GM21447 (cell line): ENCODE data around the gene FOXD4L4.
"Not testable (repeated sequence)": the region's sequence is repeated elsewhere in the genome, so short reads cannot be mapped to it uniquely, and the experiment has no call there.

Source experiments
- ATAC-seq: cut with Tn5 transposase; IDR thresholded peaks from one replicate; pipeline ENCODE4 v1.9.1; 2021; ENCODE audit not compliant: unreplicated experiment

The FOXD4L4 gene

GRCh38 chr9:65737096-65737564, at the start of gene FOXD4L4:
Gene FOXD4L4, plus strand, starts transcription at chr9:65737146. Its CDS starts 0 bp downstream, at chr9:65737146.
- not testable (repeated sequence) for ATAC-seq

GRCh38 chr9:65703550-65703949, 33.4 kb upstream of the FOXD4L4 start:
- not testable (repeated sequence) for ATAC-seq

- ATAC-seq, result not testable (repeated sequence)
These were observed 22.5 kb upstream of the FOXD4L4 start for GRCh38 chr9:65714445-65714844.

- ATAC-seq, result not testable (repeated sequence)
These were observed 1.2 kb downstream of the FOXD4L4 start for GRCh38 chr9:65738133-65738532.
